Heart right ventricle (tissue), 16 donors: ENCODE measurements around the gene AP1G1. TPM values are rescaled to one million over a fixed set of nuclear protein-coding genes. Genes with fewer than 3 reads are reported as not detected.

ENCODE experiments used
- ATAC-seq, 8 donors: fragments of 200-7000 bp; cut with Tn5 transposase; one replicate each; pipeline ENCODE4 v1.9.1; 2020; ENCODE audit warnings: mild to moderate bottlenecking in 8 of 8, moderate library complexity in 8 of 8, moderate number of reproducible peaks in 1 of 8
- DNase-seq, 2 donors: peaks; one replicate each; pipeline ENCODE4 v3.0.0-alpha.2; 2020
- H3K27ac ChIP-seq, 10 donors: fragments of 200-600 bp; sonication (generic) in 2 of 10; one replicate each; pipeline versions ENCODE4 v1.5.0 to v1.8.0; 2020 to 2022; ENCODE audit warnings: mild to moderate bottlenecking in 3 of 10
- H3K27me3 ChIP-seq, 7 donors: fragments of 200-600 bp; one replicate each; pipeline ENCODE4 v1.8.0; 2021 to 2022; ENCODE audit warnings: mild to moderate bottlenecking in 2 of 7
- H3K36me3 ChIP-seq, 9 donors: fragments of 200-600 bp; sonication (generic) in 1 of 9; one replicate each; pipeline versions ENCODE4 v1.5.0 to v1.8.0; 2020 to 2022; ENCODE audit warnings: mild to moderate bottlenecking in 2 of 9
- H3K4me1 ChIP-seq, 9 donors: fragments of 200-600 bp; sonication (generic) in 1 of 9; one replicate each; pipeline versions ENCODE4 v1.5.0 to v1.8.0; 2020 to 2022; ENCODE audit warnings: mild to moderate bottlenecking in 4 of 9
- H3K4me3 ChIP-seq, 10 donors: fragments of 200-600 bp; sonication (generic) in 2 of 10; one replicate each; pipeline versions ENCODE4 v1.5.0 to v1.8.0; 2020 to 2022; ENCODE audit warnings: mild to moderate bottlenecking in 7 of 10, moderate library complexity in 2 of 10
- H3K9me3 ChIP-seq, 11 donors: fragments of 200-600 bp in 10 of 11; sonication (generic) in 2 of 11; one replicate each; pipeline versions ENCODE4 v1.5.0 to v1.8.0; 2013 to 2022; ENCODE audit warnings: mild to moderate bottlenecking in 2 of 11, control low read depth in 1 of 11, moderate library complexity in 1 of 11
- CTCF ChIP-seq, 9 donors: fragments of 200-600 bp; sonication (generic) in 2 of 9; IDR thresholded peaks; one replicate each; pipeline versions ENCODE4 v1.5.0 to v1.8.0; 2021 to 2022; ENCODE audit warnings: antibody characterized with exemption in 9 of 9, mild to moderate bottlenecking in 5 of 9, moderate library complexity in 1 of 9
- WGBS, 2 donors: extraction: QIAGEN DNeasy Blood & Tissue Kit; methylation state at CpG; one replicate each; pipeline ENCODE4 v1.1.7; 2013; ENCODE audit warnings: inconsistent platforms in 1 of 2; 5-methylcytosine and 5-hydroxymethylcytosine counted together
- intact Hi-C, 10 donors: fragments of 100-400 bp; cut with DNase I; formaldehyde crosslinking; loops; one replicate each; pipeline versions ENCODE4 v1.11.1 to v1.14.2; 2022
- polyA plus RNA-seq, 2 donors: library from polyadenylated mRNA; stranded (reverse); fragments of 200-250 nt; gene quantifications; one replicate each; pipeline ENCODE4 v1.2.3, GENCODE V29; 2013
- total RNA-seq, 10 donors: library from RNA; stranded (reverse); fragmentation: NEBNext Ultra II Directional in 3 of 10; extraction: Animal tissue kit (Norgen Biotek cat#: 25700) in 3 of 10; gene quantifications; one replicate each; pipeline versions ENCODE4 v1.2.1 to v1.2.4, GENCODE V29; 2021 to 2023
- donor health status: Arrhythmogenic right ventricular cardiomyopathy.
- donor health status: ischemic (EF 13 %, LVEDD 7.1; RV severe dilation, severe dysfunction).
- donor health status: healthy with polysubstance abuse.
- donor health status: DM: no; HTN: yes; CAD: no.
- donor health status: DM: no; HTN: no; CAD: no.
- donor health status: ischemic (EF 25% LVEDD 6.9; RV normal size, moderate dysfunction).
- donor health status: ischemic (EF 25% LVEDD 5.7; RV mildly dilated, moderate dysfunction).
- donor health status: healthy.
- donor health status: DM: yes; HTN: yes; CAD: no.
- donor health status: Ischemic cardiomyopathy.
- donor health status: ischemic (EF 35%, LVEDD 5.7; RV mildly dilated, moderate dysfunction).
- donor health status: nonischemic (EF 11% LVEDD 7.7; RV severe dilation, severe dysfunction).
- donor health status: DM: yes; HTN: yes; CAD: no.
- donor health status: PGD.
- donor health status: ischemic (EF 29% LVEDD 5.4; RV normal size, mild dysfunction).
- donor health status: nonischemic (EF 23%, LVEDD 6.1; RV moderate dilation, normal function).

The AP1G1 gene
- total and polyA plus RNA-seq, 12 donors: 12.4 to 53.7 (median 36.1) TPM

- peaks cover 0 to 81% (median 21%) of the 10 kb centered on the region in 9 donors for H3K36me3 ChIP-seq
- DNase-seq: no peak
Observed at GRCh38 chr16:71777329-71777728, 31.3 kb downstream of the AP1G1 start.

DNA sequence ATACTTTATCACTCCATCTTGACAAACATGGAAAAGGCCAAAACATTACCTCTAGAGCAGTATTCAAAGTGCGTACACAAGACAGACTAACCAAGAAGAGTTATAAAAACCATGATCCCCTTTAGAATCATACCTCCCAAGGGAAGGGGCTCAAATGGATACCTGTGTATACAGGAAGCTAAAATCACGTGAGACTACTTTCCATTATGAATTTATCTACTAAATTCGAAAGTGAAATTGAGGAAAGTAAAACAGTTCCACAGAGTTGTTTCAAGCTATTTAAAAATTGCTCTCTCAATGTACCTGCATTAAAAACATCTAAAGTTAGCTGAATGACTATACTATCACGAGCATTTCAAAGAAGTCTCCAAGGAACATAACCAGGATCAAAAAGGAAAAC, 32.7 kb downstream of the AP1G1 start:
- no peak for ATAC-seq
- H3K27me3 ChIP-seq: no peaks in the 10 kb centered on the region
- no peak for TF ChIP-seq CTCF (IDR thresholded peaks at IDR 0.05)
- peaks cover 0 to 11% (median 0%) of the 10 kb centered on the region in 9 donors for H3K4me1 ChIP-seq
- no peak overlapping the region for H3K27ac ChIP-seq
- WGBS, 2 donors: 87 to 93% methylated on average over 4 of the region's 4 CpGs
- H3K36me3 ChIP-seq: peaks cover 0 to 83% (median 30%) of the 10 kb centered on the region in 9 donors
- H3K9me3 ChIP-seq: peaks cover 0 to 2% (median 0%) of the 10 kb centered on the region in 11 donors
- intact Hi-C loops: no loop called here
- no peak overlapping the region for H3K4me3 ChIP-seq
- no peak for DNase-seq

More at GRCh38 chr16:71777329-71777728, 31.3 kb downstream of the AP1G1 start:
- no peak for TF ChIP-seq CTCF (IDR thresholded peaks at IDR 0.05)
- Histone ChIP-seq H3K27ac (no peak overlapping the region), H3K4me3 (no peak overlapping the region), H3K9me3 (no peaks in the 10 kb centered on the region), H3K4me1 (peaks cover 0 to 22% (median 6%) of the 10 kb centered on the region in 9 donors), H3K27me3 (no peaks in the 10 kb centered on the region)
- no peak for ATAC-seq
- intact Hi-C loops: no loop called here
- WGBS, 2 donors: 96 to 98% methylated on average over 10 of the region's 10 CpGs

- ATAC-seq (no peak), DNase-seq (no peak)
- TF ChIP-seq CTCF (IDR thresholded peaks at IDR 0.05): no peak
- intact Hi-C loops: no loop called here
- no peaks in the 10 kb centered on the region for H3K27me3 ChIP-seq
- no peak overlapping the region for H3K4me3 ChIP-seq
- H3K9me3 ChIP-seq: peaks cover 0 to 3% (median 0%) of the 10 kb centered on the region in 11 donors
- peaks cover 0 to 12% (median 6%) of the 10 kb centered on the region in 9 donors for H3K4me1 ChIP-seq
- no peak overlapping the region for H3K27ac ChIP-seq
- H3K36me3 ChIP-seq: peaks cover 0 to 98% (median 46%) of the 10 kb centered on the region in 9 donors
Observed at GRCh38 chr16:71771571-71771970, 37.1 kb downstream of the AP1G1 start.

DNA sequence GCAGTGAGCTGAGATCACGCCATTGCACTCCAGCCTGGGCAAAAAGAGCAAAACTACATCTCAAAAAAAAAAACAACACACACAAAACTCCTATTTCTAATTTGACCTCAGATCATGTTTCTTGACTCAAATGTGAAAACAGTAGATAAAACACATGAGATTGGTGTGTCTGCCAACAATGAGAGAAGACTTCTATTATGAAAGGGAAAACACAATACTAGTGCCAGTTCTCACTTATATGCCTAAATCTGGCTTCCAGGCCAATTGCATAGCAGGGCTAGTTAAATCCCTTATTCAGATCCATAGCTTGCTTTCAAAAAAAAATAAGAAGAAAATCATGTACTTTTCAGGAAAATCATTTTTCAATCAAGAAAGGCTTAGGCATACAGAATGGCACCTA, 39.4 kb downstream of the AP1G1 start:
- Histone ChIP-seq H3K27ac (no peak overlapping the region), H3K4me1 (peaks cover 0 to 19% (median 11%) of the 10 kb centered on the region in 9 donors), H3K27me3 (no peaks in the 10 kb centered on the region), H3K9me3 (peaks cover 0 to 3% (median 0%) of the 10 kb centered on the region in 11 donors), H3K4me3 (no peak overlapping the region), H3K36me3 (peaks cover 0 to 99% (median 48%) of the 10 kb centered on the region in 9 donors)
- ATAC-seq: no peak
- no peak for TF ChIP-seq CTCF (IDR thresholded peaks at IDR 0.05)
- no peak for DNase-seq
- intact Hi-C loops: loop anchor here in 1 of 10 donors (10.0 kb wide), 1 partner anchor 186 kb away; no protein-coding TSS in a partner anchor
- 97 to 100% methylated on average over 1 of the region's 1 CpG for WGBS, 2 donors
